Prostate gland (tissue), 2 donors: ENCODE data around the gene CNKSR2. TPM values are rescaled to one million over a fixed set of nuclear protein-coding genes. Genes with fewer than 3 reads are reported as not detected.

Source experiments
- DNase-seq: peaks from one replicate; pipeline ENCODE4 v3.0.0-alpha.2; 2019; ENCODE audit warnings: low spot score
- H3K27ac ChIP-seq, 2 donors: fragments of 200-600 bp; sonication (generic); 2 replicates each; pipeline ENCODE4 v1.5.1; 2017 to 2019
- H3K27me3 ChIP-seq: fragments of 200-600 bp; sonication (generic); replicated peaks from 2 replicates; pipeline ENCODE4 v1.5.1; 2019; ENCODE audit not compliant: insufficient read depth
- H3K36me3 ChIP-seq, 2 donors: fragments of 200-600 bp; sonication (generic); 1 replicate in 1 of 2; 2 replicates in 1 of 2; pipeline versions ENCODE4 v1.5.1 to v1.8.1; 2017 to 2019
- H3K4me1 ChIP-seq: fragments of 200-600 bp; sonication (generic); replicated peaks from 2 replicates; pipeline ENCODE4 v1.5.1; 2019
- H3K4me3 ChIP-seq, 2 donors: fragments of 200-600 bp; sonication (generic); 2 replicates each; pipeline ENCODE4 v1.5.1; 2017 to 2019
- H3K9me3 ChIP-seq: fragments of 200-600 bp; sonication (generic); 2 replicates; pipeline ENCODE4 v1.5.1; 2017
- POLR2A ChIP-seq: fragments of 450-650 bp; IDR thresholded peaks from one replicate; pipeline ENCODE4 v1.6.1; 2016; ENCODE audit warnings: antibody characterized with exemption, mild to moderate bottlenecking
- POLR2AphosphoS5 ChIP-seq: sonication (generic); formaldehyde crosslinking; IDR thresholded peaks from one replicate; pipeline ENCODE4 v1.6.1; 2017; ENCODE audit warnings: antibody characterized with exemption
- WGBS: methylation state at CpG from one replicate; pipeline ENCODE4 v1.1.5; 2018; 5-methylcytosine and 5-hydroxymethylcytosine counted together
- intact Hi-C: fragments of 100-400 bp; cut with DNase I; formaldehyde crosslinking; loops from one replicate; pipeline ENCODE4 v1.14.2; 2022
- total RNA-seq, 2 donors: library from RNA; depleted of rRNA; stranded (reverse); fragments of >200 nt; gene quantifications; one replicate each; pipeline ENCODE4 v1.1.0, GENCODE V29; 2016
- TF ChIP-seq, protein P1 (sequence below), 4 experiments: fragments of 200-600 bp in 2 of 4; fragments of 450-650 bp in 2 of 4; sonication (generic) in 2 of 4; IDR thresholded peaks; 1 replicate in 3 of 4; 2 replicates in 1 of 4; pipeline ENCODE4 v1.5.1; 2016 to 2019; ENCODE audit warnings: antibody characterized with exemption in 4 of 4, mild to moderate bottlenecking in 2 of 4, moderate library complexity in 2 of 4

The CNKSR2 gene
- total RNA-seq: 1 to 10 TPM; 6.8 to 10.0 TPM

DNA sequence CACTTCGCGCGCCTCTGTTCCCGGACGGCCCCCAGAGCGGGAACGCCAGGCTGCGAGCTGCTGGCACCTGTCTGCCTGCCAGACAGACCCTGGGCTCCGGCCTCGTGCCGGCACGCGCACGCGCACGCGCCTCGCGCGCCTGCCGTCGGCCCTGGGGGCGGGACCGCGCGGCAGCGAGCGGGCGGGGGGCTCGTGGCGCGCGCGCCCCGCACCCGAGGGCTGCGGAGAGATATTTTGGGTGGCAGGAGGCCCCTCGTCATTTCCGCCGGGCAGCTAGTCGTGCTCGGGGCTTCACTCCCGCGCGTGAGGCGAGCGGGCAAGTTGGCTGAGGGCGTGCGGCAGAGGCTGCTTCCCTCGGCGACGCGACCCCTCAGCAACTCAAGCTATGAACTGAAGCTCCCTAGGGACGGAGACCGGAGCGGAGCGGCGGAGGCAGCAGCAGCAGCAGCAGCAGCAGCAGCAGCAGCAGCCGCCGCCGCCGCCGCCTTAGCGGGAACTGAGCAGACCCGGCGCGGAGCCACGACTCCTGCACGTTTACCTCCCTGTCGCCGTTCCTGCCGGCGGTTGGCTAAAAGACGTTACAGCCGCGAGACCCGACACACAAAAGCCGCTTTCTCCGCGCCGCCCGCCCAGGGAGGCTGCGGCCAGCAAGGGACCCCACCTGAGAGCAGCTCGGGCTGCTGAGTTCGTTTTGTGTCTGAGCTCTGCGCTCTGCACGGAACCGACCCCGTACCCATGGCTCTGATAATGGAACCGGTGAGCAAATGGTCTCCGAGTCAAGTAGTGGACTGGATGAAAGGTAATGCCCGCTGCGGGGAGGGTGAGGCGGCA is at the start of gene CNKSR2:
TSS of gene CNKSR2 (plus strand) at position 256 of the 831 bp plus-strand sequence. CDS start at position 736, 480 bp downstream.
- DNase-seq: peak; percentile 16
- Histone ChIP-seq H3K4me1 (no peaks in the 10 kb centered on the region), H3K4me3 (peak within 1 kb of the TSS; percentile 43 to 49), H3K27ac (peak within 1 kb of the TSS; percentile 35 to 36), H3K9me3 (no peaks in the 10 kb centered on the region), H3K27me3 (no peaks in the 10 kb centered on the region), H3K36me3 (no peaks in the 10 kb centered on the region)
- intact Hi-C loops: no loop called here
- 0% methylated on average over 12 of the region's 94 CpGs for WGBS
- TF ChIP-seq, protein P1, sequence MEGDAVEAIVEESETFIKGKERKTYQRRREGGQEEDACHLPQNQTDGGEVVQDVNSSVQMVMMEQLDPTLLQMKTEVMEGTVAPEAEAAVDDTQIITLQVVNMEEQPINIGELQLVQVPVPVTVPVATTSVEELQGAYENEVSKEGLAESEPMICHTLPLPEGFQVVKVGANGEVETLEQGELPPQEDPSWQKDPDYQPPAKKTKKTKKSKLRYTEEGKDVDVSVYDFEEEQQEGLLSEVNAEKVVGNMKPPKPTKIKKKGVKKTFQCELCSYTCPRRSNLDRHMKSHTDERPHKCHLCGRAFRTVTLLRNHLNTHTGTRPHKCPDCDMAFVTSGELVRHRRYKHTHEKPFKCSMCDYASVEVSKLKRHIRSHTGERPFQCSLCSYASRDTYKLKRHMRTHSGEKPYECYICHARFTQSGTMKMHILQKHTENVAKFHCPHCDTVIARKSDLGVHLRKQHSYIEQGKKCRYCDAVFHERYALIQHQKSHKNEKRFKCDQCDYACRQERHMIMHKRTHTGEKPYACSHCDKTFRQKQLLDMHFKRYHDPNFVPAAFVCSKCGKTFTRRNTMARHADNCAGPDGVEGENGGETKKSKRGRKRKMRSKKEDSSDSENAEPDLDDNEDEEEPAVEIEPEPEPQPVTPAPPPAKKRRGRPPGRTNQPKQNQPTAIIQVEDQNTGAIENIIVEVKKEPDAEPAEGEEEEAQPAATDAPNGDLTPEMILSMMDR (IDR thresholded peaks at IDR 0.05): no peak
- TF ChIP-seq POLR2AphosphoS5: no peak
- no peak for TF ChIP-seq POLR2A

DNA sequence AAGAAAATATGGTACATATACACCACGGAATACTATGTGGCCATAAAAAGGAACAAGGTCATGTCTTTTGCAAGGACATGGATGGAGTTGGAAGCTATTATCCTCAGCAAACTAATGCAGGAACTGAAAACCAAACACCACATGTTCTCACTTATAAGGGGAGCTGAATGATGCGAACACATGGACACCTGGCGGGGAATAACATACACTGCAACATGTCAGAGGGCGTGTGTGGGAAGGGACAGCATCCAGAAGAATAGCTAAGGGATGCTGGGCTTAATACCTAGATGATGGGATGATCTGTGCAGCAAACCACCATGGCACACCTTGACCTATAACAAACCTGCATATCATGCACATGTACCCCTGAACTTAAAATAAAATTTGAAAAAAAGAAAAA is 19.5 kb upstream of the CNKSR2 start:
- no peaks in the 10 kb centered on the region for H3K4me1 ChIP-seq
- 88% methylated on average over 4 of the region's 4 CpGs for WGBS
- intact Hi-C loops: no loop called here
- no peak overlapping the region for H3K4me3 ChIP-seq
- H3K36me3 ChIP-seq: no peaks in the 10 kb centered on the region
- no peaks in the 10 kb centered on the region for H3K27me3 ChIP-seq
- TF ChIP-seq POLR2AphosphoS5: no peak
- TF ChIP-seq POLR2A: no peak
- TF ChIP-seq, protein P1 (IDR thresholded peaks at IDR 0.05): no peak
- H3K27ac ChIP-seq: no peak overlapping the region
- H3K9me3 ChIP-seq: no peaks in the 10 kb centered on the region
- no peak for DNase-seq

DNA sequence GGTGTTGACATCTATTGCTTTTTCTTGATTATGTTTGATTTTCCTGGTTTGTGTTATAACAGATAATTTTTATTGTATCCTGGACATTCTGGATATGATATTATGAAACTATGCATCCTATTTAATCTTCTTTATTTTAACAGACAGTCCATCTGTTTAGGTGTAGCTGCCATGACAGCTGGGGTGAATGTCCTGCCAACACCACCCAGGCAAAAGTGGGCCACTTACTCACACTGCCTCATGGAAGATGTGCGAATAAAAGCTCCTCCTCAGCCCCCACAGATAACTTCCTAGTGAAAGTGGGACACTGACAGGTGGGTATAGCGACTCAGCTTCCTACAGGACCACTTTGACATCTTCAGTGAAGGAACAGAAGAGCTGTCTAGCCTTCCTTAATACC is 18.4 kb upstream of the CNKSR2 start:
- Histone ChIP-seq H3K4me3 (no peak overlapping the region), H3K9me3 (no peaks in the 10 kb centered on the region), H3K27ac (no peak overlapping the region), H3K36me3 (no peaks in the 10 kb centered on the region), H3K27me3 (no peaks in the 10 kb centered on the region), H3K4me1 (no peaks in the 10 kb centered on the region)
- TF ChIP-seq, protein P1 (IDR thresholded peaks at IDR 0.05): no peak
- TF ChIP-seq POLR2A (no peak), POLR2AphosphoS5 (no peak)
- no peak for DNase-seq
- intact Hi-C loops: no loop called here
- WGBS: 64% methylated on average over 2 of the region's 2 CpGs

DNA sequence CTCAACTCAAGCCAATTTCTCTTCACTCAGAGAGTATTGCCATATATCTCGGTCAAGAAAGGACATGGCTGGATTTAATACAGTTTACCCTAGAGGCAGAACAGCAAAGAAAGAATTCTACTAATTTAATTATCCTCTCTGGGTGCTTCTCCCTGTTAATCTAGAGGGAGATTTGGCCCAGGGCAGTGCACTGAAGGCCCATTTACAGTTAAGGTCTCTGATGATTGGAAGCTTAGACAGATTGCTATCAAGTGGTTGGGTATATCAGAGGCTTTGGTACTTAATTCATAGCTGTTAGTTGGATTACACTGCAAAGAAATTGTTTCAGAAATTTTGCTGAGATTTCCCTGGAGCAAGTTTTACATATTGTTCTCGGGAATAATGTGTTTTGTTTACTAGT is 4.6 kb upstream of the CNKSR2 start:
- no peaks in the 10 kb centered on the region for H3K27me3 ChIP-seq
- WGBS: 92% methylated on average over 2 of the region's 2 CpGs
- intact Hi-C loops: no loop called here

More for the DNA sequence above, 4.6 kb upstream of the CNKSR2 start:
- no peak for TF ChIP-seq POLR2A
- TF ChIP-seq, protein P1 (IDR thresholded peaks at IDR 0.05): no peak
- no peak for TF ChIP-seq POLR2AphosphoS5
- Histone ChIP-seq H3K4me1 (no peaks in the 10 kb centered on the region), H3K4me3 (no peak overlapping the region), H3K27ac (no peak overlapping the region), H3K9me3 (no peaks in the 10 kb centered on the region), H3K36me3 (no peaks in the 10 kb centered on the region)
- no peak for DNase-seq
